Stimulated activated CD8-positive, alpha-beta memory T cell treated with anti-CD3 and anti-CD28 coated beads, Interleukin-7, amount 100 ng/mL, for 48 hours (primary cell): ENCODE results near the gene MDC1.

Experiments used
- DNase-seq, 2 donors: peaks; one replicate each; pipeline ENCODE4 v3.0.0-alpha.2; 2020; ENCODE audit warnings: low read depth in 1 of 2; ENCODE audit errors: extremely low read depth in 1 of 2

Gene MDC1

GRCh38 chr6:30748851-30749540 is 31.9 kb upstream of the MDC1 start:
- DNase-seq: no peak

GRCh38 chr6:30747902-30748769 is 31.1 kb upstream of the MDC1 start:
- DNase-seq: no peak

- DNase-seq: no peak
Observed at GRCh38 chr6:30747300-30747687, 30.2 kb upstream of the MDC1 start.

GRCh38 chr6:30744054-30744805 is 27.1 kb upstream of the MDC1 start, which contains the start of gene IER3:
IER3 (minus strand) TSS chr6:30744547; CDS start chr6:30744518, 29 bp downstream.
- DNase-seq: peak; percentile 80 to 84

- no peak for DNase-seq
Observed at GRCh38 chr6:30743099-30744053, 26.3 kb upstream of the MDC1 start.

GRCh38 chr6:30742316-30743098 is 25.4 kb upstream of the MDC1 start, which contains the start of gene FLOT1:
FLOT1 (minus strand) TSS chr6:30742687; CDS start chr6:30742189, 498 bp downstream.
- peak; percentile 97 to 99 for DNase-seq

GRCh38 chr6:30741789-30742315 is 24.8 kb upstream of the MDC1 start:
- no peak for DNase-seq

- DNase-seq: no peak
Observed at GRCh38 chr6:30741063-30741779, 24.1 kb upstream of the MDC1 start.

GRCh38 chr6:30740540-30740870 is 23.4 kb upstream of the MDC1 start:
- DNase-seq: no peak

- DNase-seq: no peak
Observed at GRCh38 chr6:30738532-30738931, 21.5 kb upstream of the MDC1 start.

- no peak for DNase-seq
Observed at GRCh38 chr6:30735668-30736314, 18.7 kb upstream of the MDC1 start.

- no peak for DNase-seq
Observed at GRCh38 chr6:30732237-30732943, 15.3 kb upstream of the MDC1 start.

- peak; percentile 69 to 78 for DNase-seq
Observed at GRCh38 chr6:30730601-30731435, 13.7 kb upstream of the MDC1 start.

- DNase-seq: no peak
Observed at GRCh38 chr6:30727920-30728553, 11.0 kb upstream of the MDC1 start.

GRCh38 chr6:30726506-30727413 is 9.7 kb upstream of the MDC1 start:
- DNase-seq: no peak
